Stimulated activated naive B cell treated with anti-CD40 and anti-IgM and Interleukin-4, amounts not matched to agents 10 μg/mL and 1 μg/mL and 100 μg/mL, for 72 hours (primary cell): ENCODE data around the gene RALB.

Experiments used
- ATAC-seq, 2 donors: fragments of 150-1000 bp; cut with Tn5 transposase; replicated peaks; 2 replicates each; pipeline ENCODE4 v1.10.0; 2021; ENCODE audit warnings: moderate library complexity in 1 of 2
- DNase-seq: peaks from one replicate; pipeline ENCODE4 v3.0.0; 2021
- H3K27ac Mint-ChIP-seq: one replicate; pipeline ENCODE4 v1.8.0; 2022; ENCODE audit warnings: mild to moderate bottlenecking, mixed read lengths
- H3K27me3 Mint-ChIP-seq, 2 donors: one replicate each; pipeline ENCODE4 v1.8.0; 2022; ENCODE audit warnings: mixed read lengths in 2 of 2
- H3K36me3 Mint-ChIP-seq, 2 donors: one replicate each; pipeline ENCODE4 v1.8.0; 2022; ENCODE audit warnings: mixed read lengths in 2 of 2, mild to moderate bottlenecking in 1 of 2
- H3K4me1 Mint-ChIP-seq, 2 donors: one replicate each; pipeline ENCODE4 v1.8.0; 2022; ENCODE audit warnings: mixed read lengths in 2 of 2, mild to moderate bottlenecking in 1 of 2
- H3K4me3 Mint-ChIP-seq, 2 donors: one replicate each; pipeline ENCODE4 v1.8.0; 2022; ENCODE audit warnings: mild to moderate bottlenecking in 2 of 2, mixed read lengths in 2 of 2, moderate library complexity in 1 of 2
- H3K9me3 Mint-ChIP-seq, 2 donors: one replicate each; pipeline ENCODE4 v1.8.0; 2022; ENCODE audit warnings: mixed read lengths in 2 of 2, mild to moderate bottlenecking in 1 of 2

The RALB gene

DNA sequence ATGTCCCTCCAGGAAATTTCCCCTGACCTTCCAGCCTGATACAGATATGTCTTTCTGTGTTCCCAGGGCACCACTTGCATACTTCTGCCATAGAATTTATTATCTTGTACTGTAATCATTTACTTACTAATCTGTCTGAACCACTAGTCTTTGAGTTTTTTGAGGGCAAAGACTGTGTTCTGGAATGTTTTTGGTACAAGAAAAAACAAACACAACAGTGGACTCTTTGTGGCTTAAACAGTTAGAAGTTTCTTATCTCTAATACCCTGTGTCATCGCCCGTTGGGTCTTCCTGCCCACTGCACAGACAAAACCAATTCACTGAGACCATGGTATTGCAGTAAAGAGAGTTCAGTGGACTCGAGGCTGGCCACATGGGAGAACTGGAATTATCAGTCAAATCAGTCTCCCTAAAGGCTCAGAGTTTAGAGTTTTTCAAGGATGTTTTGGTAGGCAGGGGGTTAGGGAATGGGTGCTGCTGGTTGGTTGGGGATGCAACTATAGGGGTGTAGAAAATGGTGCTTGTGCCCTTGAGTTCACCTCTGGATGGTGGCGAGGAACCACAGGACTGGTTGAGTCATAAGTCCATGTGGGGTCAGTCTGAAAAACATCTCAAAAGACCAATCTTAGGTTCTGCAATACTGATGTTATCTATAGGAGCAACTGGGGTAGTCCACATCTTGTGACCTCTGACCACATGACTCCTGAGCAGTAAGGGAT lies 20.3 kb downstream of the RALB start:
- H3K4me3 Mint-ChIP-seq = no peak overlapping the region
- no peak for ATAC-seq
- H3K27ac Mint-ChIP-seq = no peak overlapping the region
- DNase-seq = no peak
- H3K36me3 Mint-ChIP-seq = peaks cover 47 to 55% of the 10 kb centered on the region in 2 donors
- peaks cover 39 to 52% of the 10 kb centered on the region in 2 donors for H3K4me1 Mint-ChIP-seq
- H3K27me3 Mint-ChIP-seq = no peaks in the 10 kb centered on the region
- H3K9me3 Mint-ChIP-seq = peaks cover 0 to 13% of the 10 kb centered on the region in 2 donors

DNA sequence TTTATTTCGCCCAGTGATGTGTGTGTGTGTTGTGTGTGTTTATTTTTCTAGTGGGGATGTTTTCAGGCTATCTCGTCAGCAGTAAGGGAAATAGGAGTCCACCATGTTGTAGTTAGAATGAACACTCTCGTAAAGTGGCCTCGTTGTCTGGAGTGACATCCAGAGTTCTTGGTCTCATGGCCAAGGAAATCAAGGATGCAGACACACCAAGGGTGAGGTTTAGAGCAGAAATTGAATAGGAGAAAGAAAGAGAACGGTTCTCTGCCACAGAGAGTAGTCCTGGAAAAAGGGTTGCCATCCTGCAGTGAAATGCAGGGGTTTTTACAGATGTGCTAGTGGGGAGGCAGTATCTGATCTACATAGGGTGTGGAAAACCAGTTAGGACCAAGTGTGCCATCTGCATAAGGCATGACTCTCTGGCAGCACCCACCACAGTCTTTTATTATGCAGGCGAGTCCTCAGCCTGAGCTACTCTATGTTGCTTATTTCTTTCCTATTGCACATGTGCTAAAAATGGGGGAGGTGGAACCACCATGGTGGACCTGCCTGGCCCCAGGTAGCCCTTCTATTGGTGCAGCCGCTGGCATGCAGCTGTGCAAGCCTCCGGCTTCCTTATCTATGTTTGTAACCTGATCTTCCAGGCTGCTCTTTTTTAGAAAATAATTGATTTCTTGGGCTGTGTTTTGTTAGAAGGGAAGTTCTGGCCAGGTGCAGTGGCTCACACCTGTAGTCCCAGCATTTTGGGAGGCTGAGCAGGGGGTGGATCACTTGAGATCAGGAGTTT lies 23.2 kb downstream of the RALB start:
- ATAC-seq (no peak), DNase-seq (no peak)
- peaks cover 0 to 11% of the 10 kb centered on the region in 2 donors for H3K9me3 Mint-ChIP-seq
- H3K4me1 Mint-ChIP-seq = peaks cover 29 to 33% of the 10 kb centered on the region in 2 donors
- no peak overlapping the region for H3K4me3 Mint-ChIP-seq
- H3K27ac Mint-ChIP-seq = no peak overlapping the region
- no peaks in the 10 kb centered on the region for H3K27me3 Mint-ChIP-seq
- H3K36me3 Mint-ChIP-seq = peaks cover 45 to 58% of the 10 kb centered on the region in 2 donors

DNA sequence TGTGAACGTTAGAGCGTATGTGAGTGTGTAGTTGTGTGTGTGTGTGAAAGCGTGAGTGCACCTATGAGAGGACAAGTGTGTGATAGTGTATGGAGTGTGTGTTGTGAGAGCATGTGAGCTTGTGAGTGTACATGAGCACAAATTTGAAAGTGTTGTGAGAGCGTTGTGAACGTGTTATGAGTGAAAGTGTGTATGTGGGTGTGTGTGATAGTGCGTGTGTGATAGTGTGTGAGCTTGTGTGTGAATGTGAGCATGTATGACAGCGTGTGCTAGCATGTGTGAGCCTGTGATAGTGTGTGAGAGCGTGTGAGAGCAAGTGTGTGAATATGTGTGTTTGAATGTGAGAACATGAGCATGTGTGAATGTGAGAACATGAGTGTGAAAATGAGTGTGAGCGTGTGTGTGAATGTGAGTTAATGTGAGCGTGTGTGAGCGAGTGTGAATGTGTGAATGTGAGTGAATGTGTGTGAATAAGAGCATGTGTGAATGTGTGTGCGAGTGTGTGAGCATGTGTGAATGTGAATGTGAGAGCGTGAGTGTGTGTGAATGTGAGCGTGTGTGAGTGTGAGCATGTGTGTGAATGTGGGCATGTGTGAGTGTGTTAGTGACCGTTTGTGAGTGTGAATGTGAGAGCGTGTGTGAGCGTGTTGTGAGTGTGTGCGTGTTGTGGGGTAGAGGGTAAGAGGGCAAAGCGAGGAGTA lies 25.0 kb downstream of the RALB start:
- DNase-seq = no peak
- Mint-ChIP-seq H3K9me3 (peaks cover 0 to 8% of the 10 kb centered on the region in 2 donors), H3K4me1 (peaks cover 20 to 26% of the 10 kb centered on the region in 2 donors), H3K27ac (no peak overlapping the region), H3K27me3 (no peaks in the 10 kb centered on the region), H3K36me3 (peaks cover 45 to 58% of the 10 kb centered on the region in 2 donors), H3K4me3 (no peak overlapping the region)
- no peak for ATAC-seq

DNA sequence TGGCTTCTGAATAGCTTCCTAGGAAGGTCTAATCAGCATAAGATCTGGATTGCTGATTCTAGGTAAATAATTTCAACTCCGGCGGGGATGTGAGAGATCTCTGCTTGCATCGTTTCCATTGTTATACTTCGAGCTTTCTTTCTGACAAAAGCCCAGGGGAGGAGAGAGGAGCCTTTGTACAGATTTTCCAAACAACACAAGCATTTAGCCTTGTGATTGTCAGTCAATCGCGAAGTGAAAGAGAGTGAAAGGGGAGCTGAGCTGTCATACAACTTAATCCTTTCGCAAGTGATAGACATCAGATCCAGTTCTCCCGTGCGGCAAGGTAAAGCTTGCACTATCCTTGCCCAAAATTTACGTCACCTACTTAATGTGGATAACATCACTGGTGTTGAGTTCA lies 26.2 kb downstream of the RALB start:
- peaks cover 0 to 6% of the 10 kb centered on the region in 2 donors for H3K9me3 Mint-ChIP-seq
- no peak for ATAC-seq
- no peak for DNase-seq
- peaks cover 17 to 27% of the 10 kb centered on the region in 2 donors for H3K4me1 Mint-ChIP-seq
- H3K27ac Mint-ChIP-seq = no peak overlapping the region
- H3K4me3 Mint-ChIP-seq = no peak overlapping the region
- no peaks in the 10 kb centered on the region for H3K27me3 Mint-ChIP-seq
- peaks cover 53 to 54% of the 10 kb centered on the region in 2 donors for H3K36me3 Mint-ChIP-seq

DNA sequence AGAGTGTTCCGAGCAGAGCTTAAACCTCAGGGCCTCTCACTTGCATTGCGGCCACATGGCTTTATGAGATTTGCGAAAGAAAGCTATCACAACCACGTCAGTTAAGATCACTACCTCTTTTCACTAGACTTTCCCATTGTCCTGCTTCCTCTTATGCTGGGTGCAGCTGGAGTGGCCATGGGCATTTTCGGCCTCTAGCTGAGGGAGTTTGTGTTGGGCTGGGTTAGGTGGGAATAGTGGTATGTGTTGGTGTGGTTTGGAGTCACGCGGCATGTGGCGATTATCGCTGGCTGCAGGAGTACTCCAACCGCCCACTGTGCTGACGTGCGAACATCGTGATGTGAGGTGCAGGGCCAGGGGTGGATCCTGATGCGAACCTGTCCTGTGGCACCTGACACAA lies 27.1 kb downstream of the RALB start:
- no peaks in the 10 kb centered on the region for H3K27me3 Mint-ChIP-seq
- H3K9me3 Mint-ChIP-seq = peaks cover 0 to 6% of the 10 kb centered on the region in 2 donors
- H3K27ac Mint-ChIP-seq = no peak overlapping the region
- H3K4me3 Mint-ChIP-seq = no peak overlapping the region
- ATAC-seq (no peak), DNase-seq (no peak)
- peaks cover 53 to 56% of the 10 kb centered on the region in 2 donors for H3K36me3 Mint-ChIP-seq
- H3K4me1 Mint-ChIP-seq = peaks cover 18 to 26% of the 10 kb centered on the region in 2 donors

DNA sequence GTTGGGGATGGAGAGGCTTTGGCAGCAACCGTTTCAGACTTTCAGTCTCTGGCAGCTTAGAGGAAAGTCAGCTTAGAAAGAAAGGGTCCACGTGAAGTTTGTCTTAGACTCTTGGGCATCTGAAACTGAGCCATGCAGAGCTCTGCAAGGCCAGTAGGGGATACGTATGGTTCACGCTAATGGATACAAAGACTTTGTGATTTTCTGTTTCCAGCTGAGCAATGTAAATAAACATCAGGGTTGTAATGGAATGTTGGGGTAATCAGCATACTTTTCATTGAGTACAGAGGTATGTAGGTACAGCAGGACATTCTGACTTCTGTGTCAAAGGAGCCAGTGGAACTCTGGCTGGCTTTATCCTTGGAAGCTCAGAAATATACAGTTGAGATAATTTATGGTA lies 31.0 kb downstream of the RALB start:
- Mint-ChIP-seq H3K27ac (no peak overlapping the region), H3K4me1 (peaks cover 20 to 59% of the 10 kb centered on the region in 2 donors), H3K27me3 (no peaks in the 10 kb centered on the region), H3K36me3 (peaks cover 49 to 59% of the 10 kb centered on the region in 2 donors), H3K9me3 (peaks cover 0 to 2% of the 10 kb centered on the region in 2 donors), H3K4me3 (no peak overlapping the region)
- DNase-seq (no peak), ATAC-seq (no peak)

DNA sequence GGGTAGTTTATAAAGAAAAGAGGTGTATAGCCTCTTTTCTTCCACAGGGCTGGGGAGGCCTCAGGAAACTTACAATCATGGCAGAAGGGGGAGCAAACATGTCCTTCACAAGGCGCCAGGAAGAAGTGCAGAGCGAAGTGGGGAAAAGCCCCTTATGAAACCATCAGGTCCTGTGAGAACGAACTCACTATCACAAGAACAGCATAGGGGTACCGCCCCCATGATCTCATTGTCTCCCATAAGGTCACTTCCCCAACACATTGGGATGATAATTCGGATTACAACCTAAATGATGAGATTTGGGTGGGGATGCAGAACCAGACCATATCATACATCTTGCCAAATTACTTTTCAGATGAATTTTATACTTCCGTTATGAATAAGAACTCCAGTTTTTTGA lies 32.4 kb downstream of the RALB start:
- H3K27ac Mint-ChIP-seq = no peak overlapping the region
- no peaks in the 10 kb centered on the region for H3K9me3 Mint-ChIP-seq
- no peaks in the 10 kb centered on the region for H3K27me3 Mint-ChIP-seq
- peaks cover 28 to 69% of the 10 kb centered on the region in 2 donors for H3K4me1 Mint-ChIP-seq
- no peak overlapping the region for H3K4me3 Mint-ChIP-seq
- peaks cover 47 to 58% of the 10 kb centered on the region in 2 donors for H3K36me3 Mint-ChIP-seq
- DNase-seq = no peak
- no peak for ATAC-seq

DNA sequence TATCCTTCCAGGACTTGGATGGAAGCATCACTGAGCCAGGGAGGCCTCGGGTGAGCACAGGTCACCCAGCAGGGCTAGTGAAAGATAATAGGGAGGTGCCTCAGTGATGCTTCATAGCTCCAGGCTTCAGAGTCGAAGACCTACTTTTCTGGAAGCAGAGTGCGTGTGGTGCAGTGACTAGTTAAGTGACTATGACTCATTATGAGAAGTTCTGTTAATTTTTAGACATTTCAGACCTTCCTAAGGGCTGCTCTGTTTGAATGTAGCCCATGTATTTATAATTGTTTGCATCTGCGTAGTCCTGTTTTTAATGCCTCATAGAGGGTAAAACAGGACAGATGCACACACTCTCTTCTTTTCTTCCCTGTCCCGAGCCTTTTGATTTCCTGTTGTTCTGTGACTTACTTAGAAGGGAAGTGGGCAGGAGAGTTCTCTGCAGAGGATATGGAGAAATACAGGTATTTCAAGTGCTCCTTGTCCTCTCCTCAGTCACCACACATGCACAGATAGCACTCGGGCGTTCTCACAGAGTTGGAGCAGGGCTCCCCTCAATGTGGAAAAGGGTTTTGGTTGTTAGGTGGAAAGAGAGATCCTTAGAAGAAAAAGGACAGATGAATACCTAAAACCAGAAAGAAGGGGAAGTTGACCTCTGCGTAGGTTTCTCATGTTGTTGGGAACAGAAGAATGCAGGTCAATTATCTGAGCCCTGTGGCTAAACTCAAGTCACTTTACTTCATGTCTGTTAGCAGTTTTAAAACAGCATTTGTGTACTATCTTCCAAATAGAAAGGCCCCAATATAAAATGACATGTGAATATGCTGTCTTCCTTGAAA lies 34.7 kb downstream of the RALB start:
- peak overlapping the region; percentile 74 to 80 for H3K4me3 Mint-ChIP-seq
- peak; percentile 56 for DNase-seq
- H3K4me1 Mint-ChIP-seq = peaks cover 24 to 69% of the 10 kb centered on the region in 2 donors
- H3K27ac Mint-ChIP-seq = peak overlapping the region; percentile 98
- no peaks in the 10 kb centered on the region for H3K27me3 Mint-ChIP-seq
- H3K9me3 Mint-ChIP-seq = no peaks in the 10 kb centered on the region
- ATAC-seq = peak; percentile 99
- peaks cover 51 to 61% of the 10 kb centered on the region in 2 donors for H3K36me3 Mint-ChIP-seq

DNA sequence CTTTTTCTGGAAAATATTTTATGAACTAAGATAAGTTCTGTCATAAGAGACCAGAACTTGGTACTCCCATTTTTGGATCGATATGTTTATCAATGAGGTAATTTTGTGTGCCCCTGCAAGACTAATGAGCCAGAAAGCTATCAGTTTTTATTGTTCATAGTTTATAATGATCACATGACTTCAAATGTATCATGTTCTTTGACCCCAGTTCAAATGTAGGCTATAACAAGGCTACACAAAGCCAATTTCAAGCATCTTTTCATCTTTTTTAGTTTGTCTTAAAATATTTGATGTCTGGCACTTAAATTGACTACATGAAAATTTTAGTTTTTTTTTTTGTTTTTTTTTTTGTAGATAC lies 35.3 kb downstream of the RALB start:
- Mint-ChIP-seq H3K27me3 (no peaks in the 10 kb centered on the region), H3K36me3 (peaks cover 51 to 57% of the 10 kb centered on the region in 2 donors), H3K4me1 (peaks cover 24 to 68% of the 10 kb centered on the region in 2 donors), H3K27ac (peak overlapping the region; percentile 98), H3K9me3 (no peaks in the 10 kb centered on the region), H3K4me3 (peak overlapping the region; percentile 74 to 80)
- DNase-seq (no peak), ATAC-seq (no peak)

DNA sequence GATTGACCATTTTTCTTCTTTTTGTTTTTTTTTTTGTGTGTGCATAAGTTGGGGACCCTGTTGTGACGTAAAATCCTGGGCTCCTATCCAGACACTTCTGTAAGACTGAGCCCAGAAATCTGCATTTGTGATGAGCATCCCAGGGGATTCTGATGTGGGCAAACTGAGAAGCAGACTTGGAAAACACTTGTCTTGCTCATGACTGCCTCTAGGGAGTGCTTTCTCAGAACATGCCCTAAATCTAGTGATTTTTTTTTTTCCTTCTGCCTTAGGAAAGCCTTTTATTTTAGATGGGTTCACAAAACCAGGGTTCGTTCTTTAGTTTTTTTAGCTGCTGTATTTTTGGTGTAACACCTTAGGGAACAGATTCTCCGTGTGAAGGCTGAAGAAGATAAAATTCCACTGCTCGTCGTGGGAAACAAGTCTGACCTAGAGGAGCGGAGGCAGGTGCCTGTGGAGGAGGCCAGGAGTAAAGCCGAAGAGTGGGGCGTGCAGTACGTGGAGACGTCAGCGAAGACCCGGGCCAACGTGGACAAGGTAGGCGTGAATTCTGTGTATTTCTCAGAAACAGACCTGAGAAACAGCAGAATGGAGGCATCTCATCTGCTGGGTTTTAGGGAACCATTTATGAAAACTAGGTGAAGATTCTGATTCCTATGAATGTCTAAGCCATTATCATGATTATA lies 36.7 kb downstream of the RALB start:
- DNase-seq (no peak), ATAC-seq (no peak)
- no peaks in the 10 kb centered on the region for H3K9me3 Mint-ChIP-seq
- H3K4me1 Mint-ChIP-seq = peaks cover 27 to 62% of the 10 kb centered on the region in 2 donors
- no peaks in the 10 kb centered on the region for H3K27me3 Mint-ChIP-seq
- peaks cover 58 to 59% of the 10 kb centered on the region in 2 donors for H3K36me3 Mint-ChIP-seq
- H3K4me3 Mint-ChIP-seq = peak overlapping the region in 1 of 2 donors; percentile 15
- peak overlapping the region; percentile 68 for H3K27ac Mint-ChIP-seq

DNA sequence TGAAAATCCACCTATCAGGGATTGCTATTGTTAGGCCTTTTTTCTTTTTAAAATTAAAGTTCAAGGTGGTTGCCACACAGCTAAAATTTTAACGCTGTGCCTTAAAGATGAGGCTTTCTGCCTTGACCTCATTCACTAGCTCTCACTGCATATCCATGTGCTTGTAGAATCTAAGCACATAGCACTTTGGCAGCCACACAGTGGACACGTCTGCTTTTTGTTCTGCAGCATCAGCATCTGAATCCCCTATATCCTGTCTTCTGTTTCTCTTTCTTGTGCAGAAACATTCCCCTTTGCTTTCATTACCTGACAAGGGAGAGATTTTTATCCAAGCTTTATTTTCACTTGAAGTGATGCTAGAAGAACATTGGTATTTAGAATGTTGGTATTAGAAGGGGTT lies 38.1 kb downstream of the RALB start:
- no peaks in the 10 kb centered on the region for H3K27me3 Mint-ChIP-seq
- H3K27ac Mint-ChIP-seq = no peak overlapping the region
- H3K4me3 Mint-ChIP-seq = no peak overlapping the region
- DNase-seq (no peak), ATAC-seq (no peak)
- H3K36me3 Mint-ChIP-seq = peaks cover 55 to 57% of the 10 kb centered on the region in 2 donors
- no peaks in the 10 kb centered on the region for H3K9me3 Mint-ChIP-seq
- H3K4me1 Mint-ChIP-seq = peaks cover 23 to 53% of the 10 kb centered on the region in 2 donors

DNA sequence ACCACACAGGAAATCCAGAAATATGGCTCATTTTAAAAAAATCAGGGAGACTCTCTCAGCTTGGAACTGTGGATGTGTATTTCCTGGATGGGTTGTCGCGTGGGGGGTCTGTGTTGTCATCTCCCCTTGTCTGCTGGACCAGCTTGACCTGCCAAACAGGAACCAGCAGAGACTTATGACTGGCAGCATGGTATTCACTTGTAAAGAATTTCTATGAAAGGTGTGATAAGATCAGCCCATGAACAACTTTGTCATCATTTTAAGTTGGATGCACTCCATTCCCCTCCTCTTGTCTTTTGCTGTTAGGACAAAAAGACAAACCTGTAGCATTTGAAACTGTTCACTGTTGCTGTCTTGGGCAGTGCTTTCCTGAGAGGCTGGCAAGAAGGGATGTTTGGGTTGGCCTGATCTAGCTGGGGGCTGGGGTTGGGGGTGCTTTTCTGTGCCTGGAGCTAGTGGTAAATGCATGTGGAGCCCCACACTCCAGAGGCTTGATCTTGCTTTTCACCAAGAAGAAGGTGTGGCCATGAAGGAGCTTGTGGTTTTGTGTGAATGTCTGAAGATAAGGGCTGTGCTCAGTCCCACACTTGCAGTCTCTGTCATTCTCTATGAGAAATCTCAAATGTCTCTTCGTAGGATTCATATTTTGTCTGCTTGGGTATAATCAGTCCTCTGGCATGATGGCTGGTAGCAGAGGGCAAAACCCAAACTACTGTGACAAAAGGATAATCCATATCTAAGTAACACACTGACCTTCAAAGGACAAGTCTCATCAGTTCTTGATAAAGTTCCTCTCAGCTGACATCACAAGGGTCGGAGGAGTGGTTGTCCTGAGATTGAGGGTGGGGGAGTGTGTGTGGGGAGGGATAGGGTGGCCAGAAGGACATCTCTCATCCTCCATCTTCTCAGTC lies 39.0 kb downstream of the RALB start:
- no peak for DNase-seq
- peak overlapping the region; percentile 37 for H3K27ac Mint-ChIP-seq
- no peaks in the 10 kb centered on the region for H3K9me3 Mint-ChIP-seq
- H3K27me3 Mint-ChIP-seq = no peaks in the 10 kb centered on the region
- H3K4me3 Mint-ChIP-seq = no peak overlapping the region
- peaks cover 23 to 44% of the 10 kb centered on the region in 2 donors for H3K4me1 Mint-ChIP-seq
- peaks cover 53 to 56% of the 10 kb centered on the region in 2 donors for H3K36me3 Mint-ChIP-seq
- ATAC-seq = no peak
